KMS-11 (cell line): ENCODE measurements around the gene RNF222.
"Not testable (repeated sequence)": the region's sequence is repeated elsewhere in the genome, so short reads cannot be mapped to it uniquely, and the experiment has no call there.

Experiments
- H2AFZ ChIP-seq: fragments of 200-600 bp; sonication (generic); 2 replicates; pipeline ENCODE4 v1.6.1; 2016; ENCODE audit warnings: antibody characterized with exemption, mixed run types, low read depth
- H3K27ac ChIP-seq: fragments of 200-600 bp; sonication (generic); 2 replicates; pipeline ENCODE4 v1.6.1; 2016; ENCODE audit warnings: mild to moderate bottlenecking, mixed run types
- H3K27me3 ChIP-seq: fragments of 200-600 bp; sonication (generic); 2 replicates; pipeline ENCODE4 v1.6.1; 2017; ENCODE audit warnings: mild to moderate bottlenecking, low read depth, mixed run types, moderate library complexity; ENCODE audit not compliant: insufficient read depth
- H3K36me3 ChIP-seq: fragments of 200-600 bp; sonication (generic); 2 replicates; pipeline ENCODE4 v1.6.1; 2017; ENCODE audit warnings: mild to moderate bottlenecking, mixed run types; ENCODE audit not compliant: insufficient read depth
- H3K4me1 ChIP-seq: fragments of 200-600 bp; sonication (generic); 2 replicates; pipeline ENCODE4 v1.6.1; 2016; ENCODE audit warnings: mild to moderate bottlenecking, low read depth, mixed run types; ENCODE audit not compliant: poor library complexity, severe bottlenecking
- H3K4me2 ChIP-seq: fragments of 200-600 bp; sonication (generic); 2 replicates; pipeline ENCODE4 v1.7.0; 2016; ENCODE audit warnings: mild to moderate bottlenecking, mixed run types
- H3K4me3 ChIP-seq: fragments of 200-600 bp; sonication (generic); IDR thresholded peaks from 2 replicates; pipeline ENCODE4 v1.6.1; 2017; ENCODE audit warnings: low read depth, low read length, mixed read lengths; ENCODE audit not compliant: insufficient read depth
- H3K79me2 ChIP-seq: fragments of 200-600 bp; sonication (generic); 2 replicates; pipeline ENCODE4 v1.6.1; 2016; ENCODE audit warnings: low read depth, mixed run types; ENCODE audit not compliant: insufficient read depth
- H3K9ac ChIP-seq: fragments of 200-600 bp; sonication (generic); 2 replicates; pipeline ENCODE4 v1.6.1; 2016; ENCODE audit warnings: mild to moderate bottlenecking, mixed run types
- H4K20me1 ChIP-seq: fragments of 200-600 bp; sonication (generic); 2 replicates; pipeline ENCODE4 v1.6.1; 2016; ENCODE audit warnings: mild to moderate bottlenecking, mixed run types; ENCODE audit not compliant: insufficient read depth
- CTCF ChIP-seq: fragments of 200-600 bp; sonication (generic); conservative IDR thresholded peaks from 2 replicates; pipeline ENCODE4 v1.6.1; 2017; ENCODE audit warnings: low read depth, mild to moderate bottlenecking, antibody characterized with exemption, low read length, moderate library complexity, mixed read lengths

RNF222 gene

DNA sequence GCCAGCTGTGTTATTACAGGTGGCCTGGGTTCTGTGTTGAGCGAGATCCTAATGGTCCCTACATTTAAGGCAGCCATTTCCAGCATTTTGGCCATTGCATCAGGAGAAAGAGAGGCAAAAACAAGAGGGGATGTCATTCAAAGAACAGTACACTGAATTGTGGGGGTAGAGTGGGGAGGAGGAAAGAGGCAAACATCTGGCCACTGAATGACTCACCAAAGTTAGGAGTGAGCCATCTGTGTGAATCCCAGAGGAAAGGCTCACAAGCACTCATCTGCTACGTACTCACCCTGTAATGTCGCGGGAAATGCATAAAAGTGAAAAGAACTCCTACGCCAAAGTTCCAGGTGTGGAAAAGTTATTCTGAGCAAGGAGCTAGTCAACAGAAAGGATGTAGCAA is 37.9 kb downstream of the RNF222 start:
- Histone ChIP-seq H3K27ac (no peak overlapping the region), H4K20me1 (no peaks in the 10 kb centered on the region), H2AFZ (no peak overlapping the region), H3K9ac (no peak overlapping the region), H3K4me1 (no peaks in the 10 kb centered on the region), H3K79me2 (no peaks in the 10 kb centered on the region), H3K36me3 (no peaks in the 10 kb centered on the region), H3K4me3 (no peak overlapping the region), H3K27me3 (no peaks in the 10 kb centered on the region), H3K4me2 (no peak overlapping the region)
- no peak for TF ChIP-seq CTCF

DNA sequence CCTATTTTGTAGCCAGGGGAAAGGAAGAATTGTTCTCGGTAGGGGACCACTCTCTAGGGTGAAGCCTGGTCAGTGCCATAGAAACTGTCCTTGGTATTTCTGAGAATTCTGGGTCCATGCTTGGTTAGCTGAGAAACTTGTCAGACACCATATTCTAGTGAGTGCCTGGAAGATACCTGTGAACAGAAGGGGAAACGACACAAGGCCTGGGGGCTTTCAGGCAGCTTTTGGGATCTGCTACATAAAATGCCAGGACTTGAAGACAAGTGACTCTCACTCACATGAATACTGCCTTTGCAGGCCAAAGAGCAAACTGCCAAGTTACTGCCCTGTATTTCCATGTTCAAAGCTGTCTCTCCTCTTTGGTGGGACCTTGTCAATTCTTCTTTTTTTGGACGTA is 39.7 kb downstream of the RNF222 start:
- H3K79me2 ChIP-seq: no peaks in the 10 kb centered on the region
- no peak overlapping the region for H3K4me2 ChIP-seq
- no peak for TF ChIP-seq CTCF
- H2AFZ ChIP-seq: no peak overlapping the region
- no peak overlapping the region for H3K4me3 ChIP-seq
- H3K27me3 ChIP-seq: no peaks in the 10 kb centered on the region
- H3K36me3 ChIP-seq: no peaks in the 10 kb centered on the region
- H3K4me1 ChIP-seq: no peaks in the 10 kb centered on the region
- H3K27ac ChIP-seq: no peak overlapping the region
- no peaks in the 10 kb centered on the region for H4K20me1 ChIP-seq
- no peak overlapping the region for H3K9ac ChIP-seq

- no peaks in the 10 kb centered on the region for H3K27me3 ChIP-seq
- H3K4me3 ChIP-seq: no peak overlapping the region
- no peaks in the 10 kb centered on the region for H3K36me3 ChIP-seq
- no peak overlapping the region for H2AFZ ChIP-seq
- no peak overlapping the region for H3K27ac ChIP-seq
- TF ChIP-seq CTCF: no peak
- H3K4me1 ChIP-seq: no peaks in the 10 kb centered on the region
- no peak overlapping the region for H3K4me2 ChIP-seq
- H3K79me2 ChIP-seq: no peaks in the 10 kb centered on the region
- H4K20me1 ChIP-seq: no peaks in the 10 kb centered on the region
- no peak overlapping the region for H3K9ac ChIP-seq
Observed at GRCh38 chr17:8354236-8354635, 43.4 kb downstream of the RNF222 start.

GRCh38 chr17:8353736-8354135 is 43.9 kb downstream of the RNF222 start:
- Histone ChIP-seq H3K27ac (no peak overlapping the region), H4K20me1 (no peaks in the 10 kb centered on the region), H3K4me3 (no peak overlapping the region), H3K36me3 (no peaks in the 10 kb centered on the region), H3K4me2 (no peak overlapping the region), H3K9ac (no peak overlapping the region), H2AFZ (no peak overlapping the region), H3K79me2 (no peaks in the 10 kb centered on the region), H3K27me3 (no peaks in the 10 kb centered on the region), H3K4me1 (no peaks in the 10 kb centered on the region)
- TF ChIP-seq CTCF: no peak

DNA sequence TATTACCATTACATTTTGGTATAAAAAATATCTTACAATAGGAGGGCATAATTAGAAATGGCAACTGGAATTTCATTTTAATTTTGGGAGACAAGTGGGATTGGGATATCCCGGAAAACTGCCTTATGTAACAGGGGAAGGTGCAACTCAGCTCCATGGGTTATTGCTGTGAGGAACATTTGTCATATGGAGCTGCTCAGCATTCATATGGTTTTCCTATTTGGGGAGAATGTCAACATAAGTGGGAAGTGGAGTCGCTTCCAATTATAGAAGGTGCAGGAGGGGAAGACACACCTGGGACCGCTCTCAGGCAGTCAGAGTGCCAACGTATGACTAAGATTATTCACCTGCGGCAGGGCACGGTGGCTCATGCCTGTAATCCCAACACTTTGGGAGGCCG is 47.3 kb downstream of the RNF222 start:
- no peak overlapping the region for H2AFZ ChIP-seq
- H4K20me1 ChIP-seq: no peaks in the 10 kb centered on the region
- H3K9ac ChIP-seq: no peak overlapping the region
- no peaks in the 10 kb centered on the region for H3K27me3 ChIP-seq
- no peak overlapping the region for H3K27ac ChIP-seq
- H3K79me2 ChIP-seq: no peaks in the 10 kb centered on the region
- no peaks in the 10 kb centered on the region for H3K4me1 ChIP-seq
- H3K36me3 ChIP-seq: no peaks in the 10 kb centered on the region
- H3K4me2 ChIP-seq: no peak overlapping the region
- H3K4me3 ChIP-seq: no peak overlapping the region
- TF ChIP-seq CTCF: no peak

DNA sequence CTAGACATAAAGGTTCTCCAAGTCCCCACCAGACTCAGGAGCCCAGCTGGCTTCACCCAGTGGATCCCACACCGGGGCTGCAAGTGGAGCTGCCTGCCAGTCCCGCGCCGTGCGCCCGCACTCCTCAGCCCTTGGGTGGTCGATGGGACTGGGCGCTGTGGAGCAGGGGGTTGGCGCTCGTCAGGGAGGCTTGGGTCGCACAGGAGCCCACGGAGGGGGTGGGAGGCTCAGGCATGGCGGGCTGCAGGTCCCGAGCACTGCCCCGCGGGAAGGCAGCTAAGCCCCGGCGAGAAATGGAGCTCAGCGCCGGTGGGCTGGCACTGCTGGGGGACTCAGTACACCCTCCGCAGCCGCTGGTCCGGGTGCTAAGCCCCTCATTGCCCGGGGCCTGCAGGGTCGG is 50.6 kb downstream of the RNF222 start:
- H3K36me3 ChIP-seq: not testable (repeated sequence)

More for the DNA sequence above, 50.6 kb downstream of the RNF222 start:
- H3K4me1 ChIP-seq, H3K9ac ChIP-seq, H3K79me2 ChIP-seq, H3K27me3 ChIP-seq, H3K27ac ChIP-seq, H4K20me1 ChIP-seq, H2AFZ ChIP-seq, H3K4me3 ChIP-seq, H3K4me2 ChIP-seq: not testable (repeated sequence)
